Astrocyte (in vitro differentiated cells and primary cell): Measurements from ENCODE around the gene ARL2BP.

Experiments used
- EZH2 ChIP-seq: IDR thresholded peaks from 2 replicates; pipeline ENCODE4 v1.6.1; 2012; ENCODE audit warnings: mild to moderate bottlenecking, low read length, inconsistent platforms; ENCODE audit not compliant: insufficient read depth
- TF ChIP-seq, protein P1 (sequence below): IDR thresholded peaks from 2 replicates; pipeline ENCODE4 v1.5.1; 2011; ENCODE audit warnings: low read depth, mild to moderate bottlenecking, inconsistent platforms, low read length, moderate library complexity; ENCODE audit not compliant: insufficient read depth

GRCh38 chr16:57223057-57223456, 22.0 kb upstream of the ARL2BP start:
- TF ChIP-seq, protein P1, sequence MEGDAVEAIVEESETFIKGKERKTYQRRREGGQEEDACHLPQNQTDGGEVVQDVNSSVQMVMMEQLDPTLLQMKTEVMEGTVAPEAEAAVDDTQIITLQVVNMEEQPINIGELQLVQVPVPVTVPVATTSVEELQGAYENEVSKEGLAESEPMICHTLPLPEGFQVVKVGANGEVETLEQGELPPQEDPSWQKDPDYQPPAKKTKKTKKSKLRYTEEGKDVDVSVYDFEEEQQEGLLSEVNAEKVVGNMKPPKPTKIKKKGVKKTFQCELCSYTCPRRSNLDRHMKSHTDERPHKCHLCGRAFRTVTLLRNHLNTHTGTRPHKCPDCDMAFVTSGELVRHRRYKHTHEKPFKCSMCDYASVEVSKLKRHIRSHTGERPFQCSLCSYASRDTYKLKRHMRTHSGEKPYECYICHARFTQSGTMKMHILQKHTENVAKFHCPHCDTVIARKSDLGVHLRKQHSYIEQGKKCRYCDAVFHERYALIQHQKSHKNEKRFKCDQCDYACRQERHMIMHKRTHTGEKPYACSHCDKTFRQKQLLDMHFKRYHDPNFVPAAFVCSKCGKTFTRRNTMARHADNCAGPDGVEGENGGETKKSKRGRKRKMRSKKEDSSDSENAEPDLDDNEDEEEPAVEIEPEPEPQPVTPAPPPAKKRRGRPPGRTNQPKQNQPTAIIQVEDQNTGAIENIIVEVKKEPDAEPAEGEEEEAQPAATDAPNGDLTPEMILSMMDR: no peak
- no peak for TF ChIP-seq EZH2
